ENCODE measurements around the gene CDC6.

DNA sequence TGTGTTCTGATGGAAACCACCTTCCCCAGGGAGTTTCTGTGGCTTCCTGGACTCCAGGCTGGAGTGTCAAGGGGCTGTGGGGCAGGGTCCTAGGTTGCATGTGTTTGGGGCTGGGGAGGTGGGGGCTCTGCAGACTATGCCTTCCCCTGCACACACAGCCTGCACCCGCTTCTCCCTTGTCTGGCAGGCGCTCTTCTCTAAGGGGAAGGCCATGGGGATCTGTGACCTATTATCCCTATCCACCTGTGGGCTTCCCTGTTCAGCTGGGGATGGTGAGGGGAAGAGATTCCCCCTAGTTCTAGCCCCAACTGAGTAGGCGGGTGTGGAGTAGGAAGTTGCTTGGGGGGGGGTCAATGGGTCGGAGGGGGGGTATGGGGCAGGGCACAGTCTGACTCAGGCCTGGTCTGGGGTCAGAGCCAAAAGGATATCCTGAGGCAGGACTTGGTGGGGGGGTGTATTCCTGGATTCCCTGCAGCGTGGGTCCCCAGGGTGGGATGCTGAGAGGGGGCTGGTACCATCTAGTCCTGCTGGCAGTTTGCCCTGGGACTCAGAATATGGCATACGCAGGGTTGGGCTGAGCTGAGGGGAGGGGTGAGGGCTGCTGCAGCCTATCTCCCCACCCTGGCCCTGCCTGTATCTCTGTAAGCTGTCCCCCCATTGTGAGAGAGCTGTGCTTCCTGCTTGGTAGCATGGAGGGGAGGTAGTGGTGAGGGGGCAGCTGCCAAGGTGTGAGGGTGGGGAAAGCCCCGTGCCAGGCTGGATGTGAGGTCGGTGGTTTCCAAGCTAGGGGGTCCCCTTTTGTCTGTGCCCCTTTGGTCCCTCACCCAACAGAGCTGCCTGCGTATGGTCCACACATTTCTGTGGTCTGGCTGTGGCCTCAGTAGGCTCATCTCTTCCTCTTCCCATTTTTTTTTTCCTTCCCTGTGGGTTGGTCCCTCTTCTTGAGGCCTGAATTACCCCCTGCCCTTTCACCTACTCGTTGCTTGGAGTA, 36.0 kb downstream of the CDC6 start:
- peak in 1 of 3 donors; percentile 31 for TF ChIP-seq POLR2AphosphoS5 (IDR thresholded peaks at IDR 0.05)
- peak; percentile 13 for TF ChIP-seq POLR2A (IDR thresholded peaks at IDR 0.05)

All from breast epithelium (tissue), 3 donors.